Uterus (tissue), 4 donors: ENCODE results near the gene PEX10. TPM values are rescaled to one million over a fixed set of nuclear protein-coding genes. Genes with fewer than 3 reads are reported as not detected.

Source experiments
- DNase-seq, 2 donors: peaks; one replicate each; pipeline ENCODE4 v3.0.0-alpha.2; 2019 to 2020
- H3K27ac ChIP-seq, 2 donors: fragments of 200-600 bp; sonication (generic); 1 replicate in 1 of 2; 2 replicates in 1 of 2; pipeline ENCODE4 v1.5.1; 2016 to 2018
- H3K27me3 ChIP-seq, 2 donors: fragments of 200-600 bp; sonication (generic); one replicate each; pipeline ENCODE4 v1.5.1; 2018 to 2019; ENCODE audit warnings: control low read depth in 1 of 2
- H3K36me3 ChIP-seq, 2 donors: fragments of 200-600 bp; sonication (generic); one replicate each; pipeline ENCODE4 v1.5.1; 2019; ENCODE audit warnings: control low read depth in 1 of 2
- H3K4me1 ChIP-seq, 2 donors: fragments of 200-600 bp; sonication (generic); one replicate each; pipeline ENCODE4 v1.5.1; 2018 to 2019; ENCODE audit warnings: control low read depth in 1 of 2
- H3K4me3 ChIP-seq, 2 donors: fragments of 200-600 bp; sonication (generic); 1 replicate in 1 of 2; 2 replicates in 1 of 2; pipeline ENCODE4 v1.5.1; 2018 to 2019; ENCODE audit warnings: mild to moderate bottlenecking in 1 of 2
- H3K9me3 ChIP-seq, 2 donors: fragments of 200-600 bp; sonication (generic); one replicate each; pipeline ENCODE4 v1.5.1; 2019; ENCODE audit warnings: control low read depth in 1 of 2
- CTCF ChIP-seq, 4 experiments: fragments of 200-600 bp in 2 of 4; fragments of 450-650 bp in 2 of 4; sonication (generic) in 2 of 4; IDR thresholded peaks; one replicate each; pipeline ENCODE4 v1.5.1; 2016 to 2019; ENCODE audit warnings: antibody characterized with exemption in 4 of 4, mild to moderate bottlenecking in 2 of 4, moderate library complexity in 1 of 4
- POLR2A ChIP-seq, 2 donors: fragments of 450-650 bp; IDR thresholded peaks; one replicate each; pipeline ENCODE4 v1.6.1; 2016; ENCODE audit warnings: antibody characterized with exemption in 2 of 2, mild to moderate bottlenecking in 1 of 2, moderate library complexity in 1 of 2
- intact Hi-C: fragments of 100-400 bp; cut with DNase I; formaldehyde crosslinking; loops from one replicate; pipeline ENCODE4 v1.15.1; 2023; ENCODE audit warnings: low total_unique reads
- total RNA-seq, 4 donors: library from RNA; depleted of rRNA in 3 of 4; stranded (reverse); fragments of >200 nt in 3 of 4; gene quantifications; one replicate each; pipeline versions ENCODE4 v1.1.0 to v1.2.4, GENCODE V29; 2014 to 2023
- donor health status: DM: yes; HTN: yes; CAD: no.

The PEX10 gene
- total RNA-seq, 4 donors from 2014 or later = 0.77 to 23.6 (median 13.2) TPM

GRCh38 chr1:2386636-2387611 is 25.4 kb downstream of the PEX10 start:
- intact Hi-C loops = loop anchor here (10.0 kb wide), 1 partner anchor 72 kb away; no protein-coding TSS in a partner anchor
- H3K9me3 ChIP-seq = no peaks in the 10 kb centered on the region
- no peak for DNase-seq
- no peak for TF ChIP-seq CTCF (IDR thresholded peaks at IDR 0.05)
- no peak for TF ChIP-seq POLR2A (IDR thresholded peaks at IDR 0.05)
- H3K27me3 ChIP-seq = no peaks in the 10 kb centered on the region
- H3K27ac ChIP-seq = no peak overlapping the region
- H3K36me3 ChIP-seq = no peaks in the 10 kb centered on the region
- no peak overlapping the region for H3K4me3 ChIP-seq
- no peaks in the 10 kb centered on the region for H3K4me1 ChIP-seq

- Histone ChIP-seq H3K4me3 (no peak overlapping the region), H3K36me3 (no peaks in the 10 kb centered on the region), H3K9me3 (no peaks in the 10 kb centered on the region), H3K27me3 (no peaks in the 10 kb centered on the region), H3K27ac (no peak overlapping the region), H3K4me1 (peaks cover 4 to 9% of the 10 kb centered on the region in 2 donors)
- intact Hi-C loops = loop anchor here (10.0 kb wide), 1 partner anchor 71 kb away; no protein-coding TSS in a partner anchor
- DNase-seq = peak in 1 of 2 donors; percentile 17
- TF ChIP-seq POLR2A (IDR thresholded peaks at IDR 0.05) (no peak), CTCF (IDR thresholded peaks at IDR 0.05) (no peak)
Observed at GRCh38 chr1:2385606-2386280, 26.6 kb downstream of the PEX10 start.

- DNase-seq = no peak
Observed at GRCh38 chr1:2384941-2385481, 27.4 kb downstream of the PEX10 start.

GRCh38 chr1:2384130-2384860 is 28.1 kb downstream of the PEX10 start:
- TF ChIP-seq POLR2A (IDR thresholded peaks at IDR 0.05) (no peak), CTCF (IDR thresholded peaks at IDR 0.05) (no peak)
- no peak overlapping the region for H3K4me3 ChIP-seq
- intact Hi-C loops = loop anchor here (10.0 kb wide), 1 partner anchor 69 kb away; no protein-coding TSS in a partner anchor

More at GRCh38 chr1:2384941-2385481, 27.4 kb downstream of the PEX10 start:
- H3K27ac ChIP-seq = no peak overlapping the region
- no peaks in the 10 kb centered on the region for H3K9me3 ChIP-seq
- no peaks in the 10 kb centered on the region for H3K36me3 ChIP-seq
- peaks cover 4 to 9% of the 10 kb centered on the region in 2 donors for H3K4me1 ChIP-seq
- H3K4me3 ChIP-seq = no peak overlapping the region
- intact Hi-C loops = loop anchor here (10.0 kb wide), 1 partner anchor 70 kb away; no protein-coding TSS in a partner anchor
- TF ChIP-seq POLR2A (IDR thresholded peaks at IDR 0.05) = no peak
- no peak for TF ChIP-seq CTCF (IDR thresholded peaks at IDR 0.05)
- H3K27me3 ChIP-seq = no peaks in the 10 kb centered on the region

More at GRCh38 chr1:2384130-2384860, 28.1 kb downstream of the PEX10 start:
- DNase-seq = no peak
- H3K27me3 ChIP-seq = no peaks in the 10 kb centered on the region
- no peaks in the 10 kb centered on the region for H3K9me3 ChIP-seq
- no peak overlapping the region for H3K27ac ChIP-seq
- no peaks in the 10 kb centered on the region for H3K36me3 ChIP-seq
- H3K4me1 ChIP-seq = peaks cover 4 to 9% of the 10 kb centered on the region in 2 donors
